ENCODE results near the gene UCP3.

DNA sequence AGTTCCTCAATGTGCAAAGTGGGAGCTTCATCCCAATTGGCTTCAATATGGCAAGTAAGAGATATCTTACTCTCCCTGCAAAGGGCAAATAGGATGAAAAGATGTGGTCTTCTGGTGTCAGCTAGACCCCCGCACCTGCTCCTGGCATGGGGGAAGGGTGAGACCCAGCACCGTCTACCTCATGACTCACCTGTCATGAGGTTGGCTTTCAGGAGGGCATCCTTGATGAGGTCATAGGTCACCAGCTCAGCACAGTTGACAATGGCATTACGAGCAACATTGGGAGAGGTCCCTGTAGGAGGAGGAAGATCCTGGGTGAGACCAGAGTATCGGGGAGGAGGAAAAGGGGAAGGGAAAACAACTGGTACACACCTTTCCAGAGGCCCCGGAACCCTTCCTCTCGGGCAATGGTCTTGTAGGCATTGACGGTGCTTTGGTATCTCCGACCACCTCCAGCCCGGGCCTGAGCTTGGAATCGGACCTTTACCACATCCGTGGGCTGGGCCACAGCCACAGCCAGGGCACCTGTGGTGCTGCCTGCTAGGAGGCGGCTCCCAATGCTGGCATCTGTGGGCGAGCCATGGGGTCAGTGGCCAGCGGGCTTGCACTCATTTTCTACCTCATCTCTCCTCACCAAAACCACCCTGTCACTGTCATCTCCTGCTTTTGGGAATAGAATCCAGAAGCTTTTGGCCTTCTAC is 32.3 kb downstream of the UCP3 start:
- TF ChIP-seq YY1 (IDR thresholded peaks at IDR 0.05; ENCODE audit: low read depth) (no peak), ZBTB7A (IDR thresholded peaks at IDR 0.05; ENCODE audit: low read depth) (no peak), EP300 (IDR thresholded peaks at IDR 0.05; ENCODE audit: borderline replicate concordance) (no peak), RAD21 (IDR thresholded peaks at IDR 0.05; ENCODE audit: low read depth) (no peak)
- TF ChIP-seq, protein P1, sequence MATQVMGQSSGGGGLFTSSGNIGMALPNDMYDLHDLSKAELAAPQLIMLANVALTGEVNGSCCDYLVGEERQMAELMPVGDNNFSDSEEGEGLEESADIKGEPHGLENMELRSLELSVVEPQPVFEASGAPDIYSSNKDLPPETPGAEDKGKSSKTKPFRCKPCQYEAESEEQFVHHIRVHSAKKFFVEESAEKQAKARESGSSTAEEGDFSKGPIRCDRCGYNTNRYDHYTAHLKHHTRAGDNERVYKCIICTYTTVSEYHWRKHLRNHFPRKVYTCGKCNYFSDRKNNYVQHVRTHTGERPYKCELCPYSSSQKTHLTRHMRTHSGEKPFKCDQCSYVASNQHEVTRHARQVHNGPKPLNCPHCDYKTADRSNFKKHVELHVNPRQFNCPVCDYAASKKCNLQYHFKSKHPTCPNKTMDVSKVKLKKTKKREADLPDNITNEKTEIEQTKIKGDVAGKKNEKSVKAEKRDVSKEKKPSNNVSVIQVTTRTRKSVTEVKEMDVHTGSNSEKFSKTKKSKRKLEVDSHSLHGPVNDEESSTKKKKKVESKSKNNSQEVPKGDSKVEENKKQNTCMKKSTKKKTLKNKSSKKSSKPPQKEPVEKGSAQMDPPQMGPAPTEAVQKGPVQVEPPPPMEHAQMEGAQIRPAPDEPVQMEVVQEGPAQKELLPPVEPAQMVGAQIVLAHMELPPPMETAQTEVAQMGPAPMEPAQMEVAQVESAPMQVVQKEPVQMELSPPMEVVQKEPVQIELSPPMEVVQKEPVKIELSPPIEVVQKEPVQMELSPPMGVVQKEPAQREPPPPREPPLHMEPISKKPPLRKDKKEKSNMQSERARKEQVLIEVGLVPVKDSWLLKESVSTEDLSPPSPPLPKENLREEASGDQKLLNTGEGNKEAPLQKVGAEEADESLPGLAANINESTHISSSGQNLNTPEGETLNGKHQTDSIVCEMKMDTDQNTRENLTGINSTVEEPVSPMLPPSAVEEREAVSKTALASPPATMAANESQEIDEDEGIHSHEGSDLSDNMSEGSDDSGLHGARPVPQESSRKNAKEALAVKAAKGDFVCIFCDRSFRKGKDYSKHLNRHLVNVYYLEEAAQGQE (IDR thresholded peaks at IDR 0.05; ENCODE audit: low read depth), result no peak
